D721Med (cell line): Measurements from ENCODE around the gene SPRTN.

Source experiments
- DNase-seq: peaks from one replicate; pipeline ENCODE4 v3.0.0; 2011; ENCODE audit warnings: low spot score; ENCODE audit not compliant: insufficient read length
- FAIRE-seq: peaks from 2 replicates; lab custom pipeline; 2011; peaks lifted over from hg19 to GRCh38; lab: Jason Lieb, UNC
- TF ChIP-seq, protein P1 (sequence below): IDR thresholded peaks from 2 replicates; pipeline ENCODE4 v1.5.1; 2012; ENCODE audit warnings: mild to moderate bottlenecking, control low read depth; ENCODE audit not compliant: insufficient read depth; ENCODE audit errors: missing control alignments

SPRTN gene

DNA sequence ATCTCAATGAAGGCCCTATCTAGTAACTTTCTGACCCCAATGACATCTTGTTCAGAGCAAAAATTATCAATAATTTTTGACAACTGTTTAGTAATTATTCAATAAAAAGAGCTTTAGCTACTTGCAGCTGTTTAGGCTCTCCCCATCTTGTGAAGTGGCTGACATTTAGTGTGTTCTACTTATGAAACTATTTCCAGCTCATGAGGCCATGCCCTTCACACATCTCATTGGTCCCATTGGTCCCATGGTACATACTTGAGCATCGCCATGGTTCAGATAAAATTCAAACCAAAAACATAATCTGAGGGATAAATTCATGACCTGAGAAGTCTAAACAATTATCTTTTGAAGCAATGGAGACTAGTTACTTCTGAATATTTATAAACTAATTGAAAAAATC, 24.2 kb downstream of the SPRTN start:
- TF ChIP-seq, protein P1, sequence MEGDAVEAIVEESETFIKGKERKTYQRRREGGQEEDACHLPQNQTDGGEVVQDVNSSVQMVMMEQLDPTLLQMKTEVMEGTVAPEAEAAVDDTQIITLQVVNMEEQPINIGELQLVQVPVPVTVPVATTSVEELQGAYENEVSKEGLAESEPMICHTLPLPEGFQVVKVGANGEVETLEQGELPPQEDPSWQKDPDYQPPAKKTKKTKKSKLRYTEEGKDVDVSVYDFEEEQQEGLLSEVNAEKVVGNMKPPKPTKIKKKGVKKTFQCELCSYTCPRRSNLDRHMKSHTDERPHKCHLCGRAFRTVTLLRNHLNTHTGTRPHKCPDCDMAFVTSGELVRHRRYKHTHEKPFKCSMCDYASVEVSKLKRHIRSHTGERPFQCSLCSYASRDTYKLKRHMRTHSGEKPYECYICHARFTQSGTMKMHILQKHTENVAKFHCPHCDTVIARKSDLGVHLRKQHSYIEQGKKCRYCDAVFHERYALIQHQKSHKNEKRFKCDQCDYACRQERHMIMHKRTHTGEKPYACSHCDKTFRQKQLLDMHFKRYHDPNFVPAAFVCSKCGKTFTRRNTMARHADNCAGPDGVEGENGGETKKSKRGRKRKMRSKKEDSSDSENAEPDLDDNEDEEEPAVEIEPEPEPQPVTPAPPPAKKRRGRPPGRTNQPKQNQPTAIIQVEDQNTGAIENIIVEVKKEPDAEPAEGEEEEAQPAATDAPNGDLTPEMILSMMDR = no peak
- DNase-seq (no peak), FAIRE-seq (no peak)

DNA sequence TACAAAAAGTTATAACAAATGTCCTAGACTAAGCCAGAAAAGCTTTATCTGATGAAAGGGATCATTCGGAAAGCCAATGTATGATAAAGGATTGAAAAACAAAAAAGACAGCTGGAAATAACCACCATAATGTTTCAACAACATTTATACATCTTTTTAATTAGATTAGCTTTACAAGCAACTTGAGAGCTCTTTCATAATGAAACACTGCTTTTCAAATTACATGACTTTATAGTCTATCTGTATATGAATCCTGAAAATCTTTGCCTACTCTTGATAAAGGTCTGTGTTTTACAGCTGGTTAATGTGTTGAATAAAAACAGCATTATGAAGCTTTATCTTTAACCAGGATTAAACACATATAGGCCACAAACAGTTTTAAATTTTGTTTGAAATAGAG, 25.5 kb downstream of the SPRTN start:
- FAIRE-seq (peak; percentile 21), DNase-seq (no peak)
- TF ChIP-seq, protein P1 = no peak

DNA sequence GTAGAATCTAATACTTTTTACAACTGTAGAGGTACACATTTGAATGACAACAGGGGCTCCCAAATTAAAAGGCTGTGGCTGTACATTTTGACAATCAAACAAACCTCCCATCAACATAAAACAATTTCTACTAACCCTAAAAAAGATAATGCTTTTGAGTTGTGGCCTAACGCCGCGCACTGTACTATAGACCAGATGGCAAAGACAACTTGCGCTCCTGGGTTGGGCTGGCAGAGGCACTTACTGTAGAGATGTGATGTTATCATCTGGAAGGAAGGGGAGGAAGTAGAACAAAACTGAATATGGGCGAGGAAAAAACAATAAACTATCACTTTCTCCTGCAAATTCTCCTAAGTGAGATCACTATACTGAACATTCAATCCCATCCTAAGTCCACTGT, 26.1 kb downstream of the SPRTN start:
- TF ChIP-seq, protein P1 = no peak
- FAIRE-seq (peak; percentile 69), DNase-seq (no peak)

DNA sequence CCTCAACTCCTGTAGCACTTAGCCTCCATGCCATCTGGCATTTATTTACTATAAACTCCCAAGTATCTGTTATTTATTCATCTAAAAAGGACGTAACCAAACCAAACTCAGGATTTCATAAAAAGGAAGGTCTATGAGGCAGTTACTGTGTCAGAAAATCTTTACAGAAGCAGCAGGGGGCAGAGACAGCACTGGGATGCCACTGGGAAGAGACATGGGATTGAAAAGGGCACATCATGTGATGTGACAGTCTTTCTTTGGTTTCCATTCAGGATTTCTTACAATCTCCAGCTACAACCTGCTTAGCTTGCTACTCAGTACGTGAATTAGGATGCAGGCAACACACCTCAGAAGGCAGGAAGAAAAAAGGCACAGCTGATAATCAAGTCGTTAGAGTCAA, 31.2 kb downstream of the SPRTN start:
- FAIRE-seq = no peak
- TF ChIP-seq, protein P1 = no peak
- DNase-seq = no peak

DNA sequence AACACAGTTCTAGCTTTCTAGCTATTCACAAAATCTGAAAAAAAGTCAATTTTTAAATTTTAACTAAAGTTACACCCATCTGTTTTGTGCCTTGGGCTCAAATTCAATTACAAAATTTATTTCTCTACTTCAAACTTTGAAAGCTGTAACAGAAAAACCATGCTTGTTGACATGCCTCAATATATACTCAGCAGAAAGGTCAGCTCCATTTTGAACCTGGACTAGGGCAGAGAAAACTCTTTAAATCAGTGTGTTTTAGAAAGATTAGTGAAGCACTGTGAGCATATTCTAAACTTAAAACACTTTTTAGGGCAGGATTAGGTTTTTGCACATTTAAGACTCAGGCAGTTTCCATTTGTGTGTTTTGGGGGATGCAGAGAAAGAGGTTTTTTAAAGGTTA, 34.4 kb downstream of the SPRTN start:
- TF ChIP-seq, protein P1 = no peak
- FAIRE-seq (no peak), DNase-seq (no peak)

DNA sequence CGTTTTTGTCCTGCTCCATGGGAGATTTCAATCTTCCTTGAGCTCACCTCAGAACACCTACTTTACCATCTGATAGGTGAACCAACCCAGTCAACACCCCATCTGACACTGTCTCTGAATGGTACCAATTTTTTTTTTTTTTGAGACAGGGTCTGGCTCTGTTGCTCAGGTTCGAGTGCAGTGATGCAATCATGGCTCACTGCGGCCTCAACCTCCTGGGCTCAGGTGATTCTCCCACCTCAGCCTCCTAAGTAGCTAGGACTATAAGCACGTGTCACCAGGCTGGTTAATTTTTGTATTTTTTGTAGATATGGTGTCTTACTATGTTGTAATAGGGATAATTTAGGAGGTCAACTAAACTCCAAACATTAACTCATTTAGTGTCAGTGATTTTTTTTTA, 36.3 kb downstream of the SPRTN start:
- DNase-seq (no peak), FAIRE-seq (no peak)
- TF ChIP-seq, protein P1 = no peak

DNA sequence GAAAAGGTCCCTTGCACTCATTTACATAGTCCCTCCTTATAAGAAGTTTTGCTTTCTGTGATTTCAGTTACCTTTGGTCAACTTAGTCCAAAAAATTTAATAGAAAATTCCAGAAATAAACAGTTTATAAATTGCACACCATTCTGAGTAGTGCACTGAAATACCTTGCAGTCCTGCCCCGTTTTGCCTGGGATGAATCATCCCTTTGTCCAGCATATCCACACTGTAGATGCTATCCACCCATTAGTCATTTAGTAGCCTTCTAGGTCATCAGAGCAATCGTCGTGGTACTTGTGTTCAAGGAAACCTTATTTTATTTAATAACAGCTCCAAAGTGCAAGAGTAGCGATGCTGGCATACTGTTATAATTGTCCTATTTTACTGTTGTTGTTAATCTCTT, 38.0 kb downstream of the SPRTN start:
- TF ChIP-seq, protein P1 = no peak
- FAIRE-seq (peak; percentile 68), DNase-seq (no peak)
